HFFc6 (cell line): Measurements from ENCODE around the gene CDC42EP2. TPM values are rescaled to one million over a fixed set of nuclear protein-coding genes. Genes with fewer than 3 reads are reported as not detected.
A peak's percentile ranks its signal among the peaks of the same experiment; 100 is the strongest.

Experiments
- DNase-seq: peaks from one replicate; pipeline ENCODE4 v3.0.0-alpha.2; 2018
- H3K27ac Mint-ChIP-seq: 2 replicates; pipeline ENCODE4 v1.8.0; 2020; ENCODE audit warnings: mild to moderate bottlenecking, mixed read lengths
- H3K27me3 Mint-ChIP-seq: 2 replicates; pipeline ENCODE4 v1.8.0; 2021; ENCODE audit warnings: mild to moderate bottlenecking, moderate library complexity, mixed read lengths; ENCODE audit not compliant: insufficient read depth
- H3K36me3 Mint-ChIP-seq: 2 replicates; pipeline ENCODE4 v1.8.0; 2021; ENCODE audit warnings: low read depth, mixed read lengths
- H3K4me1 Mint-ChIP-seq: 2 replicates; pipeline ENCODE4 v1.8.0; 2020; ENCODE audit warnings: low read depth, mixed read lengths
- H3K4me3 Mint-ChIP-seq: 2 replicates; pipeline ENCODE4 v1.8.0; 2020; ENCODE audit warnings: mild to moderate bottlenecking, moderate library complexity, mixed read lengths
- H3K9me3 Mint-ChIP-seq: 2 replicates; pipeline ENCODE4 v1.8.0; 2020; ENCODE audit warnings: mild to moderate bottlenecking, mixed read lengths
- total RNA-seq, 6 experiments: library from RNA; stranded (reverse); fragmentation: NEBNext Ultra II Directional; extraction: Animal tissue kit (Norgen Biotek cat#: 25700); gene quantifications; 2 replicates in 1 of 6; 3 replicates in 5 of 6; pipeline ENCODE4 v1.2.3, GENCODE V29; 2021
- TF ChIP-seq, protein P1 (sequence below): fragments of 200-600 bp; sonication (generic); IDR thresholded peaks from 2 replicates; pipeline ENCODE4 v1.5.0; 2021; ENCODE audit warnings: antibody characterized with exemption, mild to moderate bottlenecking

Gene CDC42EP2
- total RNA-seq, 6 experiments from 2014 or later: 19.0 to 35.3 (median 22.6) TPM

DNA sequence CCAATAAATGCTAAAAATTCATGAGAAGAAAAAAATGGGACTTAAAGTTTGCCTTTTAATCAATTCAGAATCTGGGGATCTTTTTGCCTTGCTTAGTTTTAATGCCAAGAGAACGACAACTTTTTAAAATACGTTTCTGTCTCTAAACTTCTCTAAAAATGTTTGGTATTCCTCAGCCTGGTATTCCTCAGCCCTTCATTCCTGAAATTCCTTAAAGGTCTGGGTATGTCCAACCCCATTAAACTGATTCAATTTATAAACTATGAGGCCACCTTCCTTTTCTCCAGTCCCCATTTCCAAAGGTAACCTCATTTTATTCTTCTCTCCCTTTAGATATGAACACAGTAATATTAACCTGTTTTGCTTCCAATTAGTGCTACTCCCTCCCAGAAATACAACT lies 36.3 kb upstream of the CDC42EP2 start:
- Mint-ChIP-seq H3K27ac (peak overlapping the region; percentile 92), H3K27me3 (peaks cover 3% of the 10 kb centered on the region; the same call in 1 of the 2 replicates), H3K4me3 (peak overlapping the region; percentile 65), H3K9me3 (no peaks in the 10 kb centered on the region), H3K36me3 (peaks cover 15% of the 10 kb centered on the region), H3K4me1 (peaks cover 68% of the 10 kb centered on the region)
- TF ChIP-seq, protein P1, sequence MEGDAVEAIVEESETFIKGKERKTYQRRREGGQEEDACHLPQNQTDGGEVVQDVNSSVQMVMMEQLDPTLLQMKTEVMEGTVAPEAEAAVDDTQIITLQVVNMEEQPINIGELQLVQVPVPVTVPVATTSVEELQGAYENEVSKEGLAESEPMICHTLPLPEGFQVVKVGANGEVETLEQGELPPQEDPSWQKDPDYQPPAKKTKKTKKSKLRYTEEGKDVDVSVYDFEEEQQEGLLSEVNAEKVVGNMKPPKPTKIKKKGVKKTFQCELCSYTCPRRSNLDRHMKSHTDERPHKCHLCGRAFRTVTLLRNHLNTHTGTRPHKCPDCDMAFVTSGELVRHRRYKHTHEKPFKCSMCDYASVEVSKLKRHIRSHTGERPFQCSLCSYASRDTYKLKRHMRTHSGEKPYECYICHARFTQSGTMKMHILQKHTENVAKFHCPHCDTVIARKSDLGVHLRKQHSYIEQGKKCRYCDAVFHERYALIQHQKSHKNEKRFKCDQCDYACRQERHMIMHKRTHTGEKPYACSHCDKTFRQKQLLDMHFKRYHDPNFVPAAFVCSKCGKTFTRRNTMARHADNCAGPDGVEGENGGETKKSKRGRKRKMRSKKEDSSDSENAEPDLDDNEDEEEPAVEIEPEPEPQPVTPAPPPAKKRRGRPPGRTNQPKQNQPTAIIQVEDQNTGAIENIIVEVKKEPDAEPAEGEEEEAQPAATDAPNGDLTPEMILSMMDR: no peak
- no peak for DNase-seq

DNA sequence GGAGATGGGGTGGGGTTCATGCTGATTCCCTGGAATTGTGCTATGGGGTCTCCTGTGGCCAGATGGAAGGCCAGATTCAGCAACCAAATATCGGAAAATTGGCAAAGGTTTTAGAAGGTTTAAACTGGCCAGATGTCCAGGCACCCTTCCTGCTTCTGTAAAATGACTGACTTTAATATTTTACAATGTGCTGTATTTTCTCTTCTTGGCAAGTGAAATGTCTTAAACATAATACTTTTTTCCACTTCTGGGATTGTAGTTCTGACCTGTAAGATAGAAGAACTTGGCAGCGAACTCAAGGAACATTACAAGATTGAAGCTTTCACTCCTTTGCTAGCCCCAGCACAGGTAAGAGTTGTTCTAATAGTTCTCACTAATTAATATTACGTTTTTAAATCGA lies 35.4 kb upstream of the CDC42EP2 start:
- Mint-ChIP-seq H3K4me3 (peak overlapping the region; percentile 44), H3K27me3 (no peaks in the 10 kb centered on the region), H3K27ac (peak overlapping the region; percentile 92), H3K4me1 (peaks cover 68% of the 10 kb centered on the region), H3K9me3 (no peaks in the 10 kb centered on the region), H3K36me3 (peaks cover 15% of the 10 kb centered on the region)
- TF ChIP-seq, protein P1: no peak
- no peak for DNase-seq

DNA sequence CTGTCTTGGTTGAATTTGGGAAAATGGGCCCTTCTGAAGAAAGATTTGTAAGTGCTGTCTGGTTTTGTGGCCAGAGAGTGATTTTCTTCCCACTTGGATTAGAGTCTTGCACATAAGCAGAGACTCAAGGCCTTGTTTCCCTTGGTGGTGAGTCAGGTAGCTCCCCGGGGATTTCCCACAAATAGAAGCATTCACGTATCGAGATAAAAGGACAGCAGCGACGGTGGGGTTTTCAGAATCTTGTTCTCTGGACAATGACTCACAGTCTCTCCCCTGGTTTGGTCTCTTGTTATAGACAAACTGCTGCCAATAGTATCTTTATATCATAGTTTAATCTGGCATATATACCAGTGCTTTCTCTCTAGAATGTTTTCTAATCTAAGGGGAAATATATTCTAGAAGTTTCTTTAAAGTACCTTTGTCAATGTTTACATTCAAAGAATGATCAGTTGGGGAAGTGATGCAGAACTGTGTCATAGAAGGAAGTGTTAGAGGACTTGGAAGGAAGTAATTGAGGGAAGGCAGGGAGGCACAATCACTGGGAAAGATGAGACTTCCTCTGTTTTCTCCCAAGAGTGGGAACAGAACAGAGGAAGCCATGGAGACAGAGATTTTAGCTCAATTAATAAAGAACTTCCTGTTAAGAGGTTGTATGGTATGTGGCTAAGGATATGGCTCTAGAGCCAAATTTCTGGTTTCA lies 34.8 kb upstream of the CDC42EP2 start:
- TF ChIP-seq, protein P1: no peak
- peaks cover 15% of the 10 kb centered on the region for H3K36me3 Mint-ChIP-seq
- peak overlapping the region; percentile 44 for H3K4me3 Mint-ChIP-seq
- H3K27me3 Mint-ChIP-seq: no peaks in the 10 kb centered on the region
- H3K9me3 Mint-ChIP-seq: no peaks in the 10 kb centered on the region
- peak; percentile 87 for DNase-seq
- H3K4me1 Mint-ChIP-seq: peaks cover 65% of the 10 kb centered on the region
- H3K27ac Mint-ChIP-seq: peak overlapping the region; percentile 92

DNA sequence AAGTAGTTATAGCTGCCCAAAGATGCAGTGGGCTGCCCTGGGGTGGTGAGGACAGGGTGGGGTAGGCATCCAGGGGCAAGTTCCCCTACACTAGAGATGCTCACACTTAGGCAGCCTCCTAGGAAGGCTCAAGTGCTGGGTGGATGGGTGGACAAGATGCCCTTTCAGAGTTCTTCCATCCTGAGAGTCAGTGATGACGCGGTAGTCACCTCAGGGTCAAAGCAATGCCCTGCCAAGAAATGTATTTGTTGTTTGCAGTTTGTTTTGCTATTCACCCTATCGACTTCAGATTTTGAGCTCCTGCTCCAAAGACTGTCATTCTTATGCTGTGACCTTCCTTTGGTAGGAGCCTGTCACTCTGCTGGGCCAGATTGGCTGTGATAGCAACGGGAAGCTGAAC lies 34.0 kb upstream of the CDC42EP2 start:
- Mint-ChIP-seq H3K9me3 (no peaks in the 10 kb centered on the region), H3K4me3 (no peak overlapping the region), H3K27me3 (no peaks in the 10 kb centered on the region), H3K27ac (peak overlapping the region; percentile 92), H3K4me1 (peaks cover 57% of the 10 kb centered on the region), H3K36me3 (peaks cover 15% of the 10 kb centered on the region)
- no peak for DNase-seq
- TF ChIP-seq, protein P1: no peak

DNA sequence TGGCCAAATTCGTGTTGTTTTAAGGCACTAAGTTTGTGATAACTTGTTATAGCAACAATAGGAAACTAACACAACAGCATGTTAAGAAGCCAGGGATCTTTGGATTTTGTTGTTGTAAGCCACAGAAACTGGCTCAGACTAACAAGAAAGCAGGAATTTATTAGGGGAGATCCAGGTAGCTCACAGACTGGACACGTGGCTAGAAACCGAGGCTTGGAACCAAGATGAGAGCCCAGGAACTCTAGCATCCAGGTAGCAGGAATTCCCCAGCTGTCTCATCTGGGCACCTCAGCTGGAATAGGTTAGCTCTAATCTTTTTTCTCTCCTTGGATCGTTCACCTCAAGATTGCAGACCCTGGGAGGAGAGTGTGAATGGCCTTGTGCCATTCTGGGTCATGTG lies 28.0 kb upstream of the CDC42EP2 start:
- Mint-ChIP-seq H3K27me3 (no peaks in the 10 kb centered on the region), H3K4me3 (no peak overlapping the region), H3K27ac (no peak overlapping the region), H3K36me3 (peaks cover 24% of the 10 kb centered on the region), H3K9me3 (no peaks in the 10 kb centered on the region), H3K4me1 (peaks cover 24% of the 10 kb centered on the region)
- TF ChIP-seq, protein P1: no peak
- DNase-seq: no peak
